ENCODE measurements around the gene ATE1. TPM values are rescaled to one million over a fixed set of nuclear protein-coding genes. Genes with fewer than 3 reads are reported as not detected.

ATE1 gene
- total RNA-seq, 1 experiment from 2014 or later, result 40.4 TPM

DNA sequence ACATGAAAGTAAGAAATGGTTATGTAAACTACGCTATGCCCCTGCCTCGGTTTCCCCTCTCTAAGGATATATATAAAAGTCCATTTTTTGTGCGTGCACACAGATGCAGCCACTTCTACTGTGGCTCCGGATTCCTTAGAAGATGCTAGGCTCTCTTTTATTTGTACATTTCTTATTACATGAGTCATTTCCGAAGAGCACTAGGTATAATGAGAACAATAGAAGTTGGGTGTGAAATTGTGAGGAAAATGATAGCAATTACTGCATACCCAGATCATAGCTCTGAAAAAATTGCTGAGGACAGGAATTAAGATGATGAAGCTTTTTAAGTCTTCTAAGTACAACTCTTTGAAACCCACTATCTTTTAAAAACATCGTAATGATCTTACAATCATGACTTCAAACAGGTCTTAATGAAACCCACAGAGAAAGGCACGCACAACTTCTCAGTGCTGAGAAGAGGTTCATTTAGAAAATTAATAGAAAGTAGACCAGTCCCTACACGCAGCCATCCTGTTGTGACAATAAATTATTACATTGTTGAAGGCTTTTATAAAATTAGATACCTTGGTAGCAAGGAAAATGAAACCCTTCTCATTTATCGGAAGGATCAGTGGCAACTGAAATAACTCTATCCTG lies 233.4 kb downstream of the ATE1 start:
- H3K9me3 Mint-ChIP-seq (ENCODE audit: unreplicated experiment), result no peaks in the 10 kb centered on the region
- POLR2A ChIA-PET, result no interaction called here
- DNase-seq (ENCODE audit: unreplicated experiment), result no peak
- intact Hi-C loops (cut with micrococcal nuclease), result no loop called here
- TF ChIP-seq, protein P1, sequence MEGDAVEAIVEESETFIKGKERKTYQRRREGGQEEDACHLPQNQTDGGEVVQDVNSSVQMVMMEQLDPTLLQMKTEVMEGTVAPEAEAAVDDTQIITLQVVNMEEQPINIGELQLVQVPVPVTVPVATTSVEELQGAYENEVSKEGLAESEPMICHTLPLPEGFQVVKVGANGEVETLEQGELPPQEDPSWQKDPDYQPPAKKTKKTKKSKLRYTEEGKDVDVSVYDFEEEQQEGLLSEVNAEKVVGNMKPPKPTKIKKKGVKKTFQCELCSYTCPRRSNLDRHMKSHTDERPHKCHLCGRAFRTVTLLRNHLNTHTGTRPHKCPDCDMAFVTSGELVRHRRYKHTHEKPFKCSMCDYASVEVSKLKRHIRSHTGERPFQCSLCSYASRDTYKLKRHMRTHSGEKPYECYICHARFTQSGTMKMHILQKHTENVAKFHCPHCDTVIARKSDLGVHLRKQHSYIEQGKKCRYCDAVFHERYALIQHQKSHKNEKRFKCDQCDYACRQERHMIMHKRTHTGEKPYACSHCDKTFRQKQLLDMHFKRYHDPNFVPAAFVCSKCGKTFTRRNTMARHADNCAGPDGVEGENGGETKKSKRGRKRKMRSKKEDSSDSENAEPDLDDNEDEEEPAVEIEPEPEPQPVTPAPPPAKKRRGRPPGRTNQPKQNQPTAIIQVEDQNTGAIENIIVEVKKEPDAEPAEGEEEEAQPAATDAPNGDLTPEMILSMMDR (IDR thresholded peaks at IDR 0.05; ENCODE audit: unreplicated experiment), result no peak
- H3K4me3 Mint-ChIP-seq (ENCODE audit: unreplicated experiment), result no peak overlapping the region
- no TSS peak for BruUV-seq (replicated peaks)
- H3K36me3 Mint-ChIP-seq (ENCODE audit: insufficient read depth, unreplicated experiment), result no peaks in the 10 kb centered on the region
- peaks cover 14% of the 10 kb centered on the region for H3K27me3 Mint-ChIP-seq (ENCODE audit: insufficient read depth, unreplicated experiment)
- CTCF ChIA-PET, result interaction anchor here (1.1 kb wide), 1 partner anchor 20 kb away, joined by 3 read pairs; no protein-coding TSS in a partner anchor
- peaks cover 5% of the 10 kb centered on the region for H3K4me1 Mint-ChIP-seq (ENCODE audit: insufficient read depth, unreplicated experiment)
- no peak overlapping the region for H3K27ac Mint-ChIP-seq (ENCODE audit: low read depth, unreplicated experiment)

DNA sequence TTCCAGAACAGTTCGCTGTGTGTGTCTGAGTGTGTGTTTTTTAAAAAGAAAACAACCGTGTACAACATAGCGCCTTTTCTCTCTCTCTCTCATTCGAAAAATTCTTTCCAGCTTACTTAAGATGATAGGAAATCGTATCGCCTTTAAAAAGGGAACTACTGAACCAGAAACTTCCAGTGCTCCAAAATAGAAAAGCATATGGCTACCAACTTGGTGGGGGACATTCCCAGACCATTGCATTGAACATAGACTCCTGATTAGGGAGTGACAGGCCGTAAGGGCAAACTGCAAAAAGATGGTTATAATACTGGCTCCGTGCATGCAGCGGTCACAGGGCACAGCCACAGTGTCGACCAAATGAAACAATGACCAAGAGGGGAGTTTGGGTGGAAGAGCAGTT lies 235.2 kb downstream of the ATE1 start:
- peaks cover 30% of the 10 kb centered on the region for H3K27me3 Mint-ChIP-seq (ENCODE audit: insufficient read depth, unreplicated experiment)
- H3K36me3 Mint-ChIP-seq (ENCODE audit: insufficient read depth, unreplicated experiment), result no peaks in the 10 kb centered on the region
- TF ChIP-seq, protein P1 (IDR thresholded peaks at IDR 0.05; ENCODE audit: unreplicated experiment), result no peak
- DNase-seq (ENCODE audit: unreplicated experiment), result no peak
- no peaks in the 10 kb centered on the region for H3K9me3 Mint-ChIP-seq (ENCODE audit: unreplicated experiment)
- no TSS peak for BruUV-seq (replicated peaks)
- H3K27ac Mint-ChIP-seq (ENCODE audit: low read depth, unreplicated experiment), result no peak overlapping the region
- no peak overlapping the region for H3K4me3 Mint-ChIP-seq (ENCODE audit: unreplicated experiment)
- intact Hi-C loops (cut with micrococcal nuclease), result no loop called here
- CTCF ChIA-PET, result interaction anchor here (1.1 kb wide), 1 partner anchor 34 kb away, joined by 3 read pairs; no protein-coding TSS in a partner anchor
- H3K4me1 Mint-ChIP-seq (ENCODE audit: insufficient read depth, unreplicated experiment), result peaks cover 5% of the 10 kb centered on the region
- POLR2A ChIA-PET, result no interaction called here

DNA sequence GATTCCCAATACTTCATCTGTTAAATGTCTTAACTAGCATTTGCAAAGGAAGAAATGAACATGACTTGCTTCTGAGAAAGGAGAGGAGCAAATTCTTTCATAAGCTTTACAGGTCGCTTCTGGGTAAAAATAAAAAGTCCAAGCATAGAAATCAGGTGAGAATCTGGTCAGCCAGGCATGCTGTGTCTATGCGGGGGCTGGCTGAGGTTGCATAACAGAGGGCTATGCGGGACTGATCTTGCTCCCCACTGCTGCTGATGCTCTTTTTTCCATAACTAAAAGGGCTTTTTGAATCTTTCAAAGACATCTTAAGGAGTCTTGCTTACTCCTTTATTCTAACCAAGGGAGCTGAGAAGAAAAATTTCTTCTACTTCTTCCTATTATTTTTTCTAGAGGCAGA lies 236.9 kb downstream of the ATE1 start:
- Mint-ChIP-seq H3K4me1 (ENCODE audit: insufficient read depth, unreplicated experiment) (peaks cover 5% of the 10 kb centered on the region), H3K4me3 (ENCODE audit: unreplicated experiment) (no peak overlapping the region), H3K36me3 (ENCODE audit: insufficient read depth, unreplicated experiment) (no peaks in the 10 kb centered on the region), H3K27me3 (ENCODE audit: insufficient read depth, unreplicated experiment) (peaks cover 46% of the 10 kb centered on the region), H3K27ac (ENCODE audit: low read depth, unreplicated experiment) (no peak overlapping the region), H3K9me3 (ENCODE audit: unreplicated experiment) (no peaks in the 10 kb centered on the region)
- POLR2A ChIA-PET, result no interaction called here
- intact Hi-C loops (cut with micrococcal nuclease), result no loop called here
- CTCF ChIA-PET, result no interaction called here
- TF ChIP-seq, protein P1 (IDR thresholded peaks at IDR 0.05; ENCODE audit: unreplicated experiment), result no peak
- DNase-seq (ENCODE audit: unreplicated experiment), result no peak
- BruUV-seq (replicated peaks), result no TSS peak

Other genes starting within 250 kb of the ATE1 start
- gene NSMCE4A, start 47.2 kb upstream of the ATE1 start, total RNA-seq (2022), result 24.5 and 30.2 TPM in 2 replicates
- 66.8 and 89.0 TPM in 2 replicates for gene TACC2, start 61.1 kb upstream of the ATE1 start, total RNA-seq (2022)